Ramos (cell line): ENCODE data around the gene ZNF805.
"Not testable (repeated sequence)": the region's sequence is repeated elsewhere in the genome, so short reads cannot be mapped to it uniquely, and the experiment has no call there.

ENCODE experiments used
- in situ Hi-C: fragments of 300-500 bp; cut with MboI; formaldehyde crosslinking; loops from one replicate; pipeline ENCODE4 v1.14.3; 2022; ENCODE audit warnings: low sequenced_read_pairs; ENCODE audit not compliant: unreplicated experiment

ZNF805 gene

DNA sequence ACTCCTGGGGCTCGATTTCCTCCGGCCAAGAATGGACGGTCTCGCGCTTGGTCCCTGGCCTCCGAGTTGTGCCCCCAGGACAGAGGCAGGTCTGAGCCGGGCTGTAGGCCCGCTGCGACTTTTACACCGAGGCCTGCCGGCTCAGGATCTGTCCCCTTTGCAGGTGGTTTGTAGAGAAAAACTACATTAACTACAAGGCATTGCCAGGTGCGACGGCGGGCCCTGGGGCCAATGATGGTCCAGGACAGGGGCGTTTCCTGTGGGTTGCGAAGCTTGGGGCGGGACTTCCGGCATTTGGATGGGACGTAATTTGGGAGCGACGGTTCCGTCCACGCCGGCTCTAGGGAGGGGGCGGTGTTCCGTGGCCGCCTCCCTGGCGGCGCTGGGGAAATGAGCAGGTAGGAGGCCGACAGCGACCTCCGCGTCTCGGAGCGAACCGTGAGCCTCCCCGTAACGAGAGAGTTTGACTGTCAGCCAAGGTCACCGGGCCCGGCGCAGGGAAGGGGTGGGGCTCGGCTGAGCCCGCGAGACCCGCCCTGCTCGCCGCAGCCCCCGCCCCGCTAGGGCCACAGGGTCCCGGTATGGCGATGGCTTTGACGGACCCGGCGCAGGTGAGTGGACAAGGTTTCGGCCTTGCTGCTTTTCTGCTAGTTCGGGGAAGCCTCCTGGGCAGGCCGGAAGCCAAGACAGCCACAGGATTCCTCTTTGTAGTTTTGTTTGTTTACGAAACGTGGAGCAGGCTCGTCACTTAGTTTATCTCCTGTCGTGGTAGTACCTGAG lies at the start of gene ZNF805:
ZNF805 (plus strand) TSS at position 322 of the 780 bp plus-strand sequence; CDS start at position 582, 260 bp downstream.
- in situ Hi-C loops, result no loop called here

- in situ Hi-C loops, result no loop called here
Observed at GRCh38 chr19:57191141-57192076, 49.0 kb upstream of the ZNF805 start, which contains the start of gene ZNF264. Gene ZNF264, plus strand, starts transcription at chr19:57191500. Its CDS starts 414 bp downstream, at chr19:57191914.

DNA sequence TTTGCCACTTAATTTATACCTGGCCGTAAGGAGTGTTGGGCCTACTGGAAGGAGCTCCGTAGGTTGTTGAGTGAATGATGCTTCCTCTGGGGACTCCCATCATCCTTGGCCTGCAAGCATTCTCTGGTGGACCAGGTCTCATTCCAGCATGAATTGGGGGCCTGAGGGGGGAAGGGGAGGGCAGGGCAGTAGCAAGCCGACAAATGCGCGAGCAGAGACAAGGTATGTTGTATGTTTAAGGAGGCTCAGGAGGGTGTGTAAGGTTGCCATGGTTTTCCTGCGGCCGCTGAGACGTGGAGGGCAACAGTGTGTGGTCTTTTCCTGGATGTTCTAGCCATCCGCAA lies 48.4 kb upstream of the ZNF805 start:
- in situ Hi-C loops, result no loop called here

- in situ Hi-C loops, result no loop called here
Observed at GRCh38 chr19:57192993-57193392, 47.4 kb upstream of the ZNF805 start.

DNA sequence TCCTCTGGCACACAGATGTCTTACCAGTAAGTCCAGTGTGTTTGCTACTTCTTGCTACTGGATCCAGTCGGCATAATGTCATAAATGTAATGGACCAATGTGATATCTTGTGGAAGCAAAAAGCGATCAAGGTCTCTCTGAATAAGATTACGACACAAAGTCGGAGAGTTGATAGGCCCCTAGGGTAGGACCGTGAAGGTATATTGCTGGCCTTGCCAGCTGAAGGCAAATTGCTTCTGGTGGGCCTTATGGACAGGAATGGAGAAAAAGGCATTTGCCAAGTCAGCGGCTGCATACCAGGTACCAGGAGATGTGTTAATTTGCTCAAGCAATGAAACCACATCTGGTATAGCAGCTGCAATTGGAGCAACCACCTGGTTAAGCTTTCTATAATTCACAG lies 42.6 kb upstream of the ZNF805 start:
- in situ Hi-C loops, result not testable (repeated sequence)

GRCh38 chr19:57202160-57202559 lies 38.3 kb upstream of the ZNF805 start:
- in situ Hi-C loops, result no loop called here

GRCh38 chr19:57210381-57210780 lies 30.1 kb upstream of the ZNF805 start:
- in situ Hi-C loops, result no loop called here

GRCh38 chr19:57212109-57212508 lies 28.3 kb upstream of the ZNF805 start:
- in situ Hi-C loops, result no loop called here

- in situ Hi-C loops, result no loop called here
Observed at GRCh38 chr19:57227502-57227901, 12.9 kb upstream of the ZNF805 start.

DNA sequence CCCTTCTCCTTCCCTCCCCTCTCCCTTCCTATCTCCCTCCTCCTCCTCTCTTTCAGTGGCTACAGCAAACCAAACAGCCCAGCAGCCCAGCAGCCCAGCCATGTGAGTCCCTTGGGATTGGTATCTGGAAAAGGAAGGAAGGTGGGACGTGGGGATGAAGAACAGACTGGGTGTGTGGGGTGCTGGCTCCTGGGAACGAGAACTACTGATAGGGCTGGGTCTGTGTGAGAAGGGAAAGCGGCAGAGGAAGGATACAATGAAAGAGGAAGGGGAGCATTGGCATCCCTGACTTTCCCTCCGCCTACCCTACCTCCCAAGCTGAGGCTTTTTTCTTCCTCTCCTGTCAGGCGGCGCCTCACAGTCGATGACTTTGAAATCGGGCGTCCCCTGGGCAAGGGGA lies 8.7 kb upstream of the ZNF805 start:
- in situ Hi-C loops, result no loop called here

DNA sequence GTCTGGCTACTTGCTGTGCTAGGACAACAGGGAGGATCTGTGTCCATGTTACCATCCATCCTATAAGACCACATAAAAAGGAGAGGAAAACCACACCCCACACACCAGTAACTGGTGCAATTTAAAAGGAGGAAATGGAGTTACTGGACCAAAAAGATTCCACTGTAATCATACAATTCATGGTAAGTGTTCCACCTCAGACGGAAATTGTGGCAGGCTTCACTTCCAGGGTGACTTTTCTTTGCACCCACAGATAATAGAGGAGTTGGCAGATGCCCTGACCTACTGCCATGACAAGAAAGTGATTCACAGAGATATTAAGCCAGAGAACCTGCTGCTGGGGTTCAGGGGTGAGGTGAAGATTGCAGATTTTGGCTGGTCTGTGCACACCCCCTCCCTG lies 7.2 kb upstream of the ZNF805 start:
- in situ Hi-C loops, result no loop called here

DNA sequence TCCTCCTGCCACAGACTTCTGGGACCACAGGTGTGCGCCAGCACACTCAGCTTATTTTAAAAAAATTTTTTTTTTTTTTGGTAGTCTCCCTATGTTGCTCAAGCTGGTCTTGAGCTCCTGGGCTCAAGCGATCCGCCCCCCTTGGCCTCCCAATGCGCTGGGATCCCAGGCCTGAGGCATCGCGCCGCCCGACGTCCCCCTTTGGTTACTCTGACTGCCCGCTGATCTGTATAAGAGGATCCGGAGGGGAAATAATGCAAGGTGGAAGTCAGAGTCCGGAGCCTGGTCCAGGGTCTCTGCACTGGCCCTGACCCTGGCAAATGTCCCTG lies 486 bp upstream of the ZNF805 start:
- in situ Hi-C loops, result no loop called here

DNA sequence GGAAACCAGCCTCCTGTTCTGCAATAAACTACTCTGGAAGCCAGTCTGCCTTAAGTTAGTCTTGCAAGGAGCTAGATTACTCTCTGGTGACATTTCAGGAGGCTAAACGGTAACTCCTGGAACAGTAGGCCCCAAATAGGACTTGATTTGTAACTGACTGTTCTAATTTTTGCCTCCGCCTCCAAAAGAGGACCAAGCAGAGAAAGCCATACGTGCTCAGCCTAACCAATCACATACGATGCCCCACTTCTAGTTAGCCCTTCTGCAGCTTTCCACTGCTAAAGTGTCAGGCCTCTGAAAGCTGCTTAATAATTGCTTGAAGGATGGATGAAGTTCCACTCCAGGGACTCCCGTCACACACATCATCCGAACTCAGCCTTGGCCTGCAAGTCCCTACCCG lies 744 bp downstream of the ZNF805 start:
- in situ Hi-C loops, result no loop called here

- in situ Hi-C loops, result no loop called here
Observed at GRCh38 chr19:57242821-57243220, 2.4 kb downstream of the ZNF805 start.

GRCh38 chr19:57244513-57244912 lies 4.1 kb downstream of the ZNF805 start:
- in situ Hi-C loops, result no loop called here

DNA sequence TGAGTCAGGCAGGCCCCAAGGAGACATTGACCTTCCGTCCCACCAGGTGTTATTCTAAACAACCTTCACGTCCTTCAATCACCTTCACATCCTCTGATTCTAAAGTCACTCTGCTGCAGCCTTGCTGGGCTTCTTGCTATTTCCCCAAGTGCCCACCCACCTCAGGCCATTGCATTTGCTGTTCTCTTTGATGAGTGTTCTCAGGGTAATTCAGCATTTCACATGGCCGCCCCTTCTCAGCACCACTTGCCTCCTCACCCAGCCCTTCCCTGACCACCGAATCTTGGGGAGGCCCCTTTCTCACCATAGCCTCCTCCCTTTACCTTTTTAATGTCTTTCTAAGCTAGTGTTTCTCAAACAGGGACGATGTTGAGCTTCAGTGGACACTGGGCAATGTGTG lies 4.6 kb downstream of the ZNF805 start:
- in situ Hi-C loops, result no loop called here

DNA sequence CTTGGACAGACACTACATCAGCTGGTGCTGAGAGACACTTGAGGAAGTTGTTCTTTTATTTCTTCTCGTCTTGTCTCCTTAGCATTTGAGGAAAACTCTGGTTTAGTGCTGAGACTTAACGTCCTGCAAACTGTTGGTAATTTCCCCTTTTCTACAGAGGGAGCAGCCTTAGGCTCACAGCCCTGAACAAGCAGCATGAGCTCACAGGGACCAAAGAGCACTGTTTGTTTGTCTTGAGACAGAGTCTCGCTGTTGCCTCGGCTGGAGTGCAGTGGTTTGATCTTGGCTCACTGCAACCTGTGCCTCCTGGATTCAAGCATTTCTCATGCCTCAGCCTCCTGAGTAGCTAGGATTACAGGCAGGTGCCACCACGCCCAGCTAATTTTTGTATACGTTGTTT lies 5.5 kb downstream of the ZNF805 start:
- in situ Hi-C loops, result no loop called here

DNA sequence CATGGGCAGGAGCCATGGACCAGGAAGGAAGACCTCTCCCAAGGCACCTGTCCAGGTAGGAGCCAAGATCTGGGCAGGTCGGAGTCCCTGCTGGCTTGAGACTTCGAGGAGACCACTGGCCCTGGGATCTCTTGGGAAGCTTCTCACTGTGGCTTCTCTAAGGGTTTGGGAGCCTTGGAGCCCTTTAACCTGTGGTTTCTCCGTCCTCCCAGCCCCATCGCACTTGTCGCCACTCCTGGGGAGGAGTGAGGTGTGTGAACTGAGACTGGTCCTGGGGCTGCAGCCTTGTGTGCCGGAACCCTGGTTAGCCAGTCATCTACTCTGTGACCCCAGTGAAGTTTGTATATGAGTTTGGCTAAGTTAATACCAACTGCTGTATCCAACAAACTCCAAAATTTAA lies 8.2 kb downstream of the ZNF805 start:
- in situ Hi-C loops, result no loop called here

- in situ Hi-C loops, result no loop called here
Observed at GRCh38 chr19:57249329-57249728, 8.9 kb downstream of the ZNF805 start.

DNA sequence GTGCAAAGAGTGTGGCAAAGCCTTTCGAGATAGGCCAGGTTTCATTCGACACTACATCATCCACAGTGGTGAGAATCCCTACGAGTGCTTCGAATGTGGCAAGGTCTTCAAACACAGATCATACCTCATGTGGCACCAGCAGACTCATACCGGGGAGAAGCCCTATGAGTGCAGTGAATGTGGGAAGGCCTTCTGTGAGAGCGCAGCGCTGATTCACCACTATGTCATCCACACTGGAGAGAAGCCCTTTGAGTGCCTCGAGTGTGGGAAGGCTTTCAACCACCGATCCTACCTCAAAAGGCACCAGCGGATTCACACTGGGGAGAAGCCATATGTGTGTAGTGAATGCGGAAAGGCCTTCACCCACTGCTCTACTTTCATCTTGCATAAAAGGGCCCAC lies 13.3 kb downstream of the ZNF805 start:
- in situ Hi-C loops, result not testable (repeated sequence)

DNA sequence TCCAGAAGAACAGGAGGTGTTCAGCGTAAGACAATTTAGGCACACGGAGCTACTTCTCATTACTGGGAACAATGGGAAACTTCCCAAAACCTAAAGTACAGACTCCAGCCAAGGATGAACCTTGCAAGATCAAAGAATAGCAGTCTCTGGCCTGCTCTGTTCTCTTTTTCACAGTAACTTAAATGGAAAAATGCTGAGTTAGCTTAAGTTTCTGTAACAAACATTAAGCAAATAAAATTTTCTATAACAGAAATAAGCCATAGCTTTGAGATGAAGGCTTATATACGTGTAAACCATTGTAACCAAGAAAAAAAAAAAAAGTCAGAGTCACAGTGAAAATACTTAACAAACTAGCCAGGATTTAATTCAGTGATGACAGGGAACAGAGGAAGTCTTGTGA lies 21.6 kb downstream of the ZNF805 start:
- in situ Hi-C loops, result no loop called here
